GM15510 (cell line): ENCODE data around the gene C8A.

Experiments
- POLR2A ChIP-seq: IDR thresholded peaks from 3 replicates; pipeline ENCODE4 v1.6.1; 2011; ENCODE audit warnings: borderline replicate concordance; ENCODE audit not compliant: insufficient read length; ENCODE audit errors: extremely low read depth

C8A gene

DNA sequence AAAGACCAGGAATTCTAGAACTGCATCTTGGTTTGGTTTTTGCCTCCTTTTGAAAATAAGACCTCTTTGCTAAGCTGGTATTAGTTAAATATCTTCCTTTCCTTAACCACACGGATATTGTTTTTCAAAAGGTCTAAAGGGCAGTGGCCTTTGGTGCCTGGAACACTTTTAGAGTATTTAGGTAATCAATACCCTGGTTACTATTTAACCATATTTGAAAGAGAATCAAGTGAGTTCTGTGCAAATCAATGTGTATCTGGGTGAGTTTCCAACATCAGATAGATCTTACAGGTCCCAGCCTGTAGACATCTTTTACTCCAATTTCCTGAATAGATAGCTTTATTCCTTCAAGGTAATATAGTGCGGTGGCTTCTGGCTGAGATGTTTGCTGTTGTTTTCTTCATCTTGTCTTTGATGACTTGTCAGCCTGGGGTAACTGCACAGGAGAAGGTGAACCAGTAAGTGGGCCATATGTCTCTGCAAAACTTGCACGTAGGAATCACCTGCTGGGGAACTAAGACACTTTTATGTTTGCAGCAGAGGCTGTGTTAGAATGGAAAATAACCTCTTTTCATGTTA lies at the start of gene C8A:
C8A (plus strand) TSS at position 277 of the 579 bp plus-strand sequence; CDS start at position 382, 105 bp downstream.
- TF ChIP-seq POLR2A = no peak

DNA sequence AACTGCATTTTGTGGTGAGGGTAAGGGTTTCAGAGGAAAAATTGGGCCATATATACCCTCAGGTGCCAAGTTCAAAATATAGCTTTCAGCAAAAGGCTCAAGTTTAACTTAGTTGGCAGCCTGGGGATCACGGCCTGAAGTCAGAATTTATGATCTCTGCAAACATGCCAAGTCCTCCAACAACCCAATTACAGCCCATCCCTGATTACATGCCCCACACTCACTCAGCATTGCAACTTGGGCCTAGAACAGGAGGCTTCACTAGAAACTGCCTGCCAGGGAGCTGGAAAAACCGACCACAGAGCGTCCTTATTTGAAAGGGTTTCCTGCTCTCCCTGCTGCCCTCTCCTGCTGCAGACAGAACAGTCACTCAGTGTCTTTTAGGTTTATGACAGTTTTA lies 47.8 kb upstream of the C8A start:
- TF ChIP-seq POLR2A = no peak

DNA sequence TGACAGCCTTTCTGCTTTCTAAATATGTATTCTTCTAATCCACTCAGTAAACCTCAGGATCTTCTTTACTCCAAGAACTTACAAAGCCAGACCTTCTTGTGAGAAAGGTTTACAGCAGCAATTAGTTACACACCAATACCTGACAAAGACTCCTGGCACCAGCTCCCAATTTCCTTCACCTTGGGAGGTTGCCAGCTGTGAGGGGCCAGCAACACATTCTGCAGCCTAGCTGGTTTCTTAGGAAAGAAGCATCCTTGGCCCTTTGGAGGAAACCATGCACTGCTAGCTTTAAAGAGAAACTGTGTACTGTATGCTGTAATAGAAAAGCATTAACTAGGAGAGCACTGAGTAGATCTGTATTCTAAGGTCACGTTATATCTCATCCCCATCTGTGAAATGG lies 46.2 kb upstream of the C8A start:
- no peak for TF ChIP-seq POLR2A

DNA sequence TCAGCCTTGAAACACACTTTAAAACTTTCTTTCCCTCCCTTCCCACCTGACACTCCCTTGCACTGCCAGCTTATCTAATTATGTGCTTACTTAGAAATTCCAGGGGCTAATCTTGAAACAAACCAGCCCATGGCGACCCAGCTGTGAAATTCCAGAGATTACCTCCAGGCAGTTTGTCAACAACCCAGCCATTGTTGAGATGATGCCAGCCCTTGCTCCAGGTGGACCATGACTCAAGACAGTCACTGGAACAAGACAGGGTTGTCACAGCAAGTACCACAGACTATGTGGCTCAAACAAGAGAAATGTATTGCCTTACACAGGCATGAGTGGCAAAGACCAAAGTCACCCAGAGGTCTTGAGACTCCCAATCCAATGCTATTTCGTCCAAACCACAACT lies 43.3 kb upstream of the C8A start:
- no peak for TF ChIP-seq POLR2A

DNA sequence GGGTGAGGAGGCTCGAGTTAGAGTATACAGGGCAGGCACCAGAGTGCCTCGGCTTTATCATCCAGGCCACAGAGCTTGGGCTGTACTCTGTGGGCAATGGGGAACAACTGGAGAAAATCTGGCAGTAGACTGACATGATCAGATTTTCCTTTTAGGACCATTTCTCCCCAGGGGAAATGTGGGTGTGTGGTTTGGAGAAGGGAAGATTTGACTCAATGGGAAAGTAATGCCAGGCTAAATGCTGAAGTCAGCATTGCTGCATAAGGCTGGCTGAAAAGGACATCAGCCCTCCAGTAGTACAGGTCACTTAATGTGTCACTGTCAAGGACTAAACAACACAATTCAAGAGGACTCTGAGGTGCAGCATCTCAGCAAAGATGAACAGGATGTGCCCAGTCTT lies 40.4 kb upstream of the C8A start:
- TF ChIP-seq POLR2A = no peak

DNA sequence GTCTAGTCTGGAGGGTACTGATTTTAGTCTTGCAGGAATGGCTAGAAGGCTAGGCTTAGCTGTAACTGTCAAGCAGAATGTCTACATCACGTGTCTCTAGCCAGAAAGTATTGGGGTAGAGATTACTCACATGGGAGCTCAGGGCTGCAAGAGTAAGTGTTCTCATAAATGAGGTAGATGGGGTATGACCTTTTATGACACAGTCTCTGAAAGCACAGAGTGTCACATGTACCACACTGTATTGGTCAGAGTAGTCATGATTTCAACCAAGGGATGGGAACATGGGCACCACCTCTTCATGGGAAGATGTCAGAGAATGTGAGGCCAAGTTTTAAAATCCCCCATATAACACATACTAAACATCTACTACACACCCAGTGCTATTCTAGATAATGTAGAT lies 38.3 kb upstream of the C8A start:
- no peak for TF ChIP-seq POLR2A

DNA sequence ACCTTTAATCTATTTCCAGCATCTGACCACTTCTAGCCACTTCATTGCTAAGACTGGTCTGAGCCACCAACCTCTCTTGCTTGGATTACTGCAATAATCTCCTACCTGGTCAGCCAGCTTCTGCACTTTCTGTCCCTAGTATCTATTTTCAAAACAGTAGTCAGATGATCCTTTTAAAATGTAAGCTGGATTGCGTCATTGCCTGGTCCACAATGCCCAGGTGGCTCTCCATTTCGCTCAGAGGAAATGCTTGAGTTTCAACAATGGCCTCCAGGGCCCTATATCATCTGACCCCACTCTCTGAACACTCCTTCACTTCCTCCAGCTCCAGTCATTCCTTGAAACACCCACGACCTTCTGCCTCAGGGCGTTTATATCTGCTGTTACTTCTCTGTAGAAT lies 37.7 kb upstream of the C8A start:
- TF ChIP-seq POLR2A = no peak

DNA sequence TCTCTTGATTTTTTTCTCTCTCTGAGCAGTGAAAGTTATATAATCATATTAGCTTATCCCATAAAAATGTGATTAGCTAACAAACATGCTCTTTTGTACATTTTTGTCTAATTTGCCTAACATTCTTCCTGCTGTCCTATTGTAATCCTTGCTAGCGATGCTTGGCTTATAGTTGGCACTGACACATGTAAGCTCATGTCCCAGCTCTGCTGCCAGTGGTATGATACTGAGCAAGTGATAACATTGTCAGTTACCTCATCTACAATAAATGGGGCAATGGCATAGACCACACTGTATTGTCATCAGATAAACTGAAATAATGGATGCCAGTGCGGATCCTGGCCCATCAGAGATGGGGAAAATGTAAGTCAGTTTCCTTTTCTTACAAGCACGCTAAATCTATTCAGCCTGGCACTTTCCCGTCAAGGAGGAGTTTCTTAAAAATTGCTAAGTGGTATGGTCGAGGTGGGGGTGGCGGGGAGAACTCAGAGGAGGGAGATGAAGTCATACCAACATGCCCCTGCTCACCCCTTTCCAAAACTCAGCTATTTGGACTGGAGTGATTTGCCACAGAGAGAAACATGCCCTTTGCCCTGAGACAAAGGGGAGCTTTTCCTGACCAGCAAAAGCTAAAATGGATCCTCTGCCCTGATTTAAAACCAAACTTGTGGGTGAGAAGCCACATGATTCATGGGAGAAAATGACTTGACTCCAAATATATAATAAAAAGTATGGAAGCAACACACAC lies 36.7 kb upstream of the C8A start:
- no peak for TF ChIP-seq POLR2A

DNA sequence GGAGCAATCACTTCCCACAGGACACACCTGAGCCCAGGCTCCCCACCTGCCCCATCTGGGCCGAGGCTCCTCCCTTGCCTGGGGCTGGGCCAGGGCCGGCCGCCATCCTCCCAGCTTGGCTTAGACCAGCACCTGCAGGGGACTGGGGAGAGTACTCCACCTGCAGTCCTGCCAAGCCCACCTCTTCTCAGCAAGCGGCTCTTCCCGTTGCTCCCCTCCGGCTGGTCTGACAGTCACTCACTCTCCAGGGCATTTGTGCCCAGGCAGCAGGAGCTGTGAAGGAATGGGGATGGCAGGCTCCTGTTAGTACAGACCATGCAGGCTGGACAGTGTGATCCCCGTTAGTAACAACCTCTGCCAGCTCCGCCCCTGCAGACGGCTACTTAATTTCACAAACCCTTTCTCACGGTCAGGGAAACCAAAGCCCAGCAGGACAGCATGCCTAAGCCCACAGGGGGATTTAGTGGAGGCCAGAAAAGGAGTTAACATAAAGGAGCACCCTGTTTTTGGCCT lies 35.2 kb upstream of the C8A start, which contains the start of gene FYB2:
FYB2 (minus strand) TSS at position 18 of the 513 bp plus-strand sequence. CDS start 114 bp downstream, outside the sequence.
- TF ChIP-seq POLR2A = no peak

DNA sequence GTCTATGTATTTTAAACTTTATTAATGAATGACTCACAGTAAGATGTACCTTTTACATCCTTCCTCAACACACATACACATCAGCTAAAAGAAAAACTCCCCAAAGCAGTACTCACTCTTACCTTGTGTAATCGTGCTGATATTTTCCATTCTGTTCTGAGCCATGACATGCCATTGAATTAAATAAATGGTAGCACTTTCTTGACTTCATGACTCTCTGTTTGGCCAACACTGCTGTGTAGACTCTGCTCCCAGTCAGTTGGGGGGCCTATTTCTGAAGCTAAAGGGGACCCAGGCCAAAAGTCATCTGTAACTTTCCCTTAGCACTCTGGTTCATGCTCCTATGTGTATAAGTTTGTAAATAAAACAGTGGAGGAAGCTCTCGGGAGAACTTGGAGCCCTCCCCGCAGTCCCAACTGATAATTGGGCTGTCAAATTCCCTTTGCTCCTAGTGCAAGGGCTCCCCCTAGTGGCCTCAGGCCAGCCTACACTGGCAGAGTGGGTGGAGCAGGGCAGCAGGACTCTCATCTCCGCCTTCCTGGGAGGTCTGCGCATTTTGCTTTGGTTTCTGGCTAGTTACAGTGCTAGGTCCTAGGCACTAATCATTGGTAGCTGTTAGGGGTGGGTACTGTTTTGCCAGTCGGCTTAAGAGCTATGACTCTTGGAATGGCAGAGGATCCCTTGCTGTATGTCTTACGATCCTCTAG lies 33.7 kb upstream of the C8A start:
- TF ChIP-seq POLR2A = no peak

DNA sequence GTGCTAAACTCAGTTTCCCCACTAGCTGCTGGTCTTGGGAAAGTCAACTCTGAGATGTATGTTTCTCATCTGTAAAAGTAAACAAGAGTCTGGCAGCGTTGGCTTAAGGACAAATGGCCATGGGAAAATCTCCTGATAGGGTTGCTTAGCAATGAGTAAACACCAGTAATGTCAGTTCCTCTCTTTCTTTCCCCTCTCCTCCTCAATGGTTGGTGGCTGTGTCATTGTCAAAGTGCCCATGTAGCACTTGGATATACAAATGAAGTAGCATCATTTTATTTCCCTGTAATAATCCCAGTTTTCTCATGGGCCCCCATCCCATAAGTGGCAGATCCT lies 33.2 kb upstream of the C8A start:
- no peak for TF ChIP-seq POLR2A

DNA sequence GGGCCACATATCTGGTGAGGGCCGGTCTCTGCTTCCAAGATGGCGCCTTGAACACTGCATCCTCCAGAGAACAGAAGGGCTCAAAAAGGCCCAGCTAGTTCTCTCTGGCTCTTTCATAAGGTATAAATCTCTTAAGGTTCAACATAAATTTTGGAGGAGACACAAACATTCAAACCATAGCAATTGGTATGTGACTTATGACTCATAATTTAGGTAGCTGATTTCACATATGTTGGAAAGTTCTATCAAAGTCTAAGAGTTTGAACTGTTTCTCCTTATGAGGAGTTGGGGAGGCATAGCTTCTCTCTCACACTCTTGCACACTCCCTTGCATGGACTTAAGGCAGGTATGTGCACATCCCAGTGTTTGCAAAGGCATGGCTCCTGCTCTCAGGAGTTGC lies 30.3 kb upstream of the C8A start:
- TF ChIP-seq POLR2A = no peak

DNA sequence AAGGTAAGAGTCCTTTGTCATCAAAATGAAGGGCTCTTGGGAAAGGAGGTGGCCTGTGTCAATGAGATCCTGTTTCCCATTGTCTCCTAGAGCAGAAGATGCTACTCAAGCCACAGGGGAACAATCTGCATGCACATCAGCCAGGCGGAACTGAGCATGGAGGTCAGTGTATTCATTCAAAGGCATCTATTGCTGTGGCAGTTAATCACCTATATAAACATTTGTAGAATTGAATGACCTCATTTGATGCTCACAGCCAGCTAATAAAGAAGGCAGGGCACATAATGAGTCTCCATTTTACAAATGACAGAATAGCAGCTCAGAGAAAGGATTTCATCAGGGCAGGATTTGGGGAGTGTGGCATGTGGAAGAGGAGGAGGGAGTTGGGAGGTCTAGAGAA lies 29.7 kb upstream of the C8A start:
- TF ChIP-seq POLR2A = no peak

DNA sequence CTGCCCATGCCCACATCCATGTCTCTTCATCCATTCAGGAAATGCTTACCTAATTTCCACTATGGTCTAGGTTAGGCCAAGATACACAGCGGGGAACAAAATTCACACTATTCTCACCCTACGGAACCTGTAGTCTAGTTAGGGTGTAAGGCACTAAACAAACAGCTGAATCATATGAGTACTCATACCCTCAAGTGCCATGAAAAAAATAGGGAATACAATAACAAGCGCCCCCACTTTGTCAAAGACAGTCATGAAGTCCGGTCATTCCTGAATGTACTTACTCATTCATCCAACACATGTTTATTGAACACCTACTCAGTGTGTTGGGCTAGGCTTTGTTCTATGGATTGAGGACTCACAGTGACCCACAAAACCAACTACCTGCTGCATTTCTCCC lies 29.2 kb upstream of the C8A start:
- TF ChIP-seq POLR2A = no peak

DNA sequence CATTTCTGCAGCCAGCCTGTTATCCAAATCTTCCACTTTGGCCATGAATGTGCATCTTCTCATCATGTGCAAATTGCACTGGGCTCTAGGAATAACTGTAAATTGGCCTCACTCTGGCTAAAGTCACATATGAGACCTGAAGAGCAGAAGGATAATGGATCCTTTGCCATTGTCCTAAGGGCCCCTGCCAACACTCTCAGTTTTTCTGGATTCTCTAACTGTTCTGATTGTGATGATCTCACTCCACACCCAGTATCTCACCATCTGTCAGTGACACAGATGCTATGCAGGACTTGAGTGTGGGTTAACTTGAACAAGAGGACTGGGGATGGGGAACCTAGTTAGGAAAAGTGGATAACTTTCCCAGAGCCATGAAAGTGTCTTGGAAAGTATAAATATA lies 26.9 kb upstream of the C8A start:
- no peak for TF ChIP-seq POLR2A

DNA sequence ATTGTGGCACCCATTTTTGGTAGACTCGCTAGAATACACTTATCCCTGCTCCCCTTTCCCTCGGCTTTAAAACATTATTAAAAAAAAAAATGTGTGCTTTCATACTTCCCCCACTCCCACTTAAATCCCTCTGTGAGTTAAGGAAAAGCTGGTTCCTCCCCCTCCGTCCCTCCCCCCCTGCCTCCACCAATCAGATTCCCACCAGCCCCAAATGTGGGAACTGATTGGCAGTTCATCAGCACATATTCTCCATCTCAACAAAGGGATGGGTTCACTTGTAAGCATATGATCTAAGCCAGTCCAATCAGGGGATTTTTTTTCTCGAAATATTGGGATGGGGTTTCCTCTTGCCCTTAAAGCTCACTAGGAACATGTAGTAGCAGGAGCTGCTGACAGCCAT lies 24.5 kb upstream of the C8A start:
- TF ChIP-seq POLR2A = no peak
